H9 (cell line): ENCODE data around the gene TVP23B. TPM values are rescaled to one million over a fixed set of nuclear protein-coding genes. Genes with fewer than 3 reads are reported as not detected.
"Not testable (repeated sequence)": the region's sequence is repeated elsewhere in the genome, so short reads cannot be mapped to it uniquely, and the experiment has no call there.

Experiments
- DNase-seq: peaks from one replicate; pipeline ENCODE4 v3.0.0-alpha.2; 2017
- H2AFZ ChIP-seq: one replicate; pipeline ENCODE4 v1.6.1; 2013; ENCODE audit warnings: mild to moderate bottlenecking, low read length, control low read depth, moderate library complexity
- H2AK5ac ChIP-seq: 2 replicates; pipeline ENCODE4 v1.6.1; 2013; ENCODE audit warnings: low read length, control low read depth, mixed read lengths; ENCODE audit not compliant: insufficient read length
- H2BK120ac ChIP-seq: one replicate; pipeline ENCODE4 v1.6.1; 2013; ENCODE audit warnings: low read depth, mild to moderate bottlenecking, low read length, control low read depth, inconsistent platforms; ENCODE audit not compliant: poor library complexity, severe bottlenecking
- H2BK12ac ChIP-seq: 2 replicates; pipeline ENCODE4 v1.6.1; 2013; ENCODE audit warnings: low read length, control low read depth, mixed read lengths, low read depth; ENCODE audit not compliant: insufficient read length
- H2BK15ac ChIP-seq: 2 replicates; pipeline ENCODE4 v1.6.1; 2013; ENCODE audit warnings: low read depth, low read length, control low read depth
- H2BK20ac ChIP-seq: one replicate; pipeline ENCODE4 v1.6.1; 2013; ENCODE audit warnings: low read depth, mild to moderate bottlenecking, low read length, control low read depth, inconsistent platforms; ENCODE audit not compliant: poor library complexity, severe bottlenecking
- H2BK5ac ChIP-seq: 2 replicates; pipeline ENCODE4 v1.6.1; 2013; ENCODE audit warnings: low read length, control low read depth, mixed read lengths; ENCODE audit not compliant: insufficient read length
- H3K14ac ChIP-seq: 2 replicates; pipeline ENCODE4 v1.6.1; 2013; ENCODE audit warnings: low read length, control low read depth; ENCODE audit not compliant: insufficient read depth
- H3K18ac ChIP-seq: 2 replicates; pipeline ENCODE4 v1.6.1; 2013; ENCODE audit warnings: low read depth, mild to moderate bottlenecking, mixed read lengths, low read length, control low read depth; ENCODE audit not compliant: insufficient read length
- H3K23ac ChIP-seq: 2 replicates; pipeline ENCODE4 v1.6.1; 2013; ENCODE audit warnings: low read length, control low read depth, mixed read lengths, low read depth; ENCODE audit not compliant: insufficient read length
- H3K23me2 ChIP-seq: 2 replicates; pipeline ENCODE4 v1.6.1; 2013; ENCODE audit warnings: low read depth, mild to moderate bottlenecking, mixed read lengths, low read length, control low read depth; ENCODE audit not compliant: insufficient read length, poor library complexity, severe bottlenecking
- H3K27ac ChIP-seq: 2 replicates; pipeline ENCODE4 v1.5.1; 2013; ENCODE audit warnings: low read length, control low read depth, mixed read lengths, low read depth; ENCODE audit not compliant: insufficient read length
- H3K27me3 ChIP-seq: 2 replicates; pipeline ENCODE4 v1.6.1; 2013; ENCODE audit warnings: low read length, control low read depth, inconsistent platforms; ENCODE audit not compliant: insufficient read depth
- H3K4ac ChIP-seq: 2 replicates; pipeline ENCODE4 v1.6.1; 2013; ENCODE audit warnings: low read depth, mild to moderate bottlenecking, control low read depth, inconsistent platforms, low read length, moderate library complexity
- H3K4me1 ChIP-seq: 2 replicates; pipeline ENCODE4 v1.6.1; 2013; ENCODE audit warnings: low read length, control low read depth, inconsistent platforms; ENCODE audit not compliant: insufficient read depth
- H3K4me2 ChIP-seq: 2 replicates; pipeline ENCODE4 v1.6.1; 2013; ENCODE audit warnings: low read length, control low read depth, mixed read lengths; ENCODE audit not compliant: insufficient read length, insufficient read depth
- H3K56ac ChIP-seq: 2 replicates; pipeline ENCODE4 v1.6.1; 2013; ENCODE audit warnings: low read depth, mild to moderate bottlenecking, mixed read lengths, low read length, control low read depth; ENCODE audit not compliant: insufficient read length
- H3K79me1 ChIP-seq: 2 replicates; pipeline ENCODE4 v1.6.1; 2013; ENCODE audit warnings: low read depth, mild to moderate bottlenecking, moderate library complexity, low read length, control low read depth, inconsistent platforms; ENCODE audit not compliant: insufficient read depth, poor library complexity, severe bottlenecking
- H3K79me2 ChIP-seq: 2 replicates; pipeline ENCODE4 v1.6.1; 2013; ENCODE audit warnings: low read length, control low read depth, inconsistent platforms; ENCODE audit not compliant: insufficient read depth
- H3K9ac ChIP-seq: 2 replicates; pipeline ENCODE4 v1.6.1; 2013; ENCODE audit warnings: low read length, control low read depth, mixed read lengths; ENCODE audit not compliant: insufficient read length; ENCODE audit errors: extremely low read depth
- H3K9me3 ChIP-seq: one replicate; pipeline ENCODE4 v1.6.1; 2013; ENCODE audit warnings: low read depth, low read length, inconsistent platforms; ENCODE audit not compliant: control insufficient read depth
- H3T11ph ChIP-seq: one replicate; pipeline ENCODE4 v1.6.1; 2013; ENCODE audit warnings: mild to moderate bottlenecking, low read length, control low read depth, inconsistent platforms
- H4K20me1 ChIP-seq: one replicate; pipeline ENCODE4 v1.6.1; 2013; ENCODE audit not compliant: control insufficient read depth, insufficient read length, insufficient read depth
- H4K5ac ChIP-seq: 2 replicates; pipeline ENCODE4 v1.6.1; 2013; ENCODE audit warnings: low read depth, mild to moderate bottlenecking, mixed read lengths, low read length, control low read depth; ENCODE audit not compliant: insufficient read length
- H4K8ac ChIP-seq: replicated peaks from 2 replicates; pipeline ENCODE4 v1.6.1; 2013; ENCODE audit warnings: low read length, control low read depth, mixed read lengths, low read depth; ENCODE audit not compliant: insufficient read length
- H4K91ac ChIP-seq: 2 replicates; pipeline ENCODE4 v1.6.1; 2013; ENCODE audit warnings: low read depth, mild to moderate bottlenecking, moderate library complexity, mixed read lengths, low read length, control low read depth; ENCODE audit not compliant: insufficient read length
- H3K27ac Mint-ChIP-seq, 3 experiments: 2 replicates in 2 of 3; 3 replicates in 1 of 3; pipeline ENCODE4 v1.8.0; 2020 to 2021; ENCODE audit warnings: mixed read lengths in 3 of 3, mild to moderate bottlenecking in 1 of 3, moderate library complexity in 1 of 3
- H3K27me3 Mint-ChIP-seq: 2 replicates; pipeline ENCODE4 v1.8.0; 2021; ENCODE audit warnings: low read depth, mild to moderate bottlenecking, moderate library complexity, mixed read lengths
- H3K36me3 Mint-ChIP-seq, 3 experiments: 2 replicates in 2 of 3; 3 replicates in 1 of 3; pipeline ENCODE4 v1.8.0; 2020 to 2021; ENCODE audit warnings: low read depth in 3 of 3, mixed read lengths in 3 of 3; ENCODE audit not compliant: insufficient read depth in 1 of 3
- H3K4me1 Mint-ChIP-seq, 2 experiments: 2 replicates each; pipeline ENCODE4 v1.8.0; 2020; ENCODE audit warnings: mixed read lengths in 2 of 2
- H3K4me3 Mint-ChIP-seq, 2 experiments: 2 replicates in 1 of 2; 3 replicates in 1 of 2; pipeline ENCODE4 v1.8.0; 2020 to 2021; ENCODE audit warnings: mild to moderate bottlenecking in 2 of 2, mixed read lengths in 2 of 2, moderate library complexity in 1 of 2
- H3K9me3 Mint-ChIP-seq, 2 experiments: 2 replicates in 1 of 2; 3 replicates in 1 of 2; pipeline ENCODE4 v1.8.0; 2020; ENCODE audit warnings: mild to moderate bottlenecking in 2 of 2, mixed read lengths in 2 of 2, moderate library complexity in 1 of 2
- WGBS: extraction: QIAGEN DNeasy Blood & Tissue Kit; methylation state at CpG from one replicate; pipeline ENCODE4 v1.1.7; 2013; ENCODE audit warnings: missing lambda C conversion rate, low lambda C conversion rate, mixed read lengths; ENCODE audit not compliant: insufficient read length; ENCODE audit errors: extremely low coverage; 5-methylcytosine and 5-hydroxymethylcytosine counted together
- total RNA-seq: library from RNA; stranded (reverse); gene quantifications from 2 replicates; pipeline ENCODE4 v1.2.1, GENCODE V29; 2021

Gene TVP23B
- total RNA-seq, 1 experiment from 2014 or later: 20.5 TPM

DNA sequence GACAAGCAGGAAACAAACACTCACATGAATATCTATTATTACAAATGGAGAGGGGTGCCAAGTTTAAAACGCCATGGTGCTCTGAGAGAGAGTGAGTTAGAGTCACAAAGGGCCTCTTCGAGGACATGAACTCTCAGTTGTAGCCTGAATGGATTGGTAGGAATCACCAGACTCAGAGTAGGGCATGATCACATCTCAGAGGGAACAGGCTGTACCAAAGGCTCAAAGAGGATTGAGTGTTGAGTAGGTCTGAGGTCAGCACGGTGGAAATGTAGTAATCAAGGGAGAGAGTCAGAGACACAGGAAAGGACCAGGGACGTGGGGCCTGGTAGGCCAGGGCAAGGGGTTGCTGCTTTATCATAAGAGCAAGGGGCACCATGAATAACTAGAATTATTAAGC, 47.6 kb upstream of the TVP23B start:
- H2AFZ ChIP-seq, H3K56ac ChIP-seq, H3K4me1 ChIP-seq, H3K9me3 ChIP-seq, H2BK120ac ChIP-seq, H3K9ac ChIP-seq, DNase-seq, H3K23ac ChIP-seq, H2AK5ac ChIP-seq, H2BK5ac ChIP-seq, H4K91ac ChIP-seq, H3K79me1 ChIP-seq, H4K20me1 ChIP-seq, H4K5ac ChIP-seq, H3K9me3 Mint-ChIP-seq, H3K27me3 ChIP-seq, H4K8ac ChIP-seq, H3K79me2 ChIP-seq, H3K4me3 Mint-ChIP-seq, H3K23me2 ChIP-seq, H3T11ph ChIP-seq, H3K18ac ChIP-seq, H3K36me3 Mint-ChIP-seq, H3K14ac ChIP-seq, H3K4ac ChIP-seq, H3K27me3 Mint-ChIP-seq, H3K4me2 ChIP-seq, H3K27ac ChIP-seq, H3K4me1 Mint-ChIP-seq, H2BK15ac ChIP-seq, H2BK12ac ChIP-seq, H2BK20ac ChIP-seq: not testable (repeated sequence)
- no CpG with 5 or more reads among the region's 4 CpGs for WGBS
- H3K27ac Mint-ChIP-seq: peak overlapping the region in 2 of 3 experiments; percentile 17 to 43; a peak in 3 of 7 replicates

DNA sequence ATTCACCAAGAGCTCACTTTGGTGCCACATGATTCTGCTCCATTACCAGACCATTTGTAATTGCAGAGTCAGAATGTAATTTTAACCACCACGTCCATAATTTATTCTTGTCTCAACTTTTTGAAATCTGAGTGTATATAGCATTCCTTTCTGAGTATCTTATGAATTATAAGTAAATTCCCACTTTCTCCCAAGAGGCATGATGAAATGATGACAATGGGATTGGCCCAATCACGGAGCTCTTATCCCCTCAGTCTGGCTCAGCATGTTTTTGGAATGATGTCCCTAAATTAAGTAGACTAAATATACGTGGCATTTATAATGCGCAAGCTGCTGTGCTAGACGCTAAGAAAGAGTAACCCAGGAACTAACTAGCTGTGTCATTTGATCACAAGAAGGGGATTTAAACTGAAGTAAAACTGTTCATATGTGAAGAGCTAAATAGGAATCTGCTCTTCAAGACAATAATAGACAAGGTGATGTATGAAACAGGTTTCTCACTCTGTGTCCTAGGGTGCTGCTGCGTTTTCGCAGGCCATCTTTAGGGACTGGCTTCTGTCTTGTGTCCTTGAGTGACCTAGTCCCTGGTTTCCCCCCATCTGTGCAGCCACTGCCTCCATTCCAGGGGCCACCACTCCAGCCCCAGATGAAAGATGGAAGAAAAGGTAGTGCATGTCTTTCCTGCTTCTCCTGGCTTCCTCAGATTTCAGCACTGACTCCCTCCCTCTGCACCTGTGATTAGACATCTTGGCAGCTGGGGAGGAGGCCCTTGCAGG, 41.2 kb upstream of the TVP23B start:
- H3K9me3 Mint-ChIP-seq, H2AFZ ChIP-seq, H3K9ac ChIP-seq, H3K4ac ChIP-seq, H4K91ac ChIP-seq, H2AK5ac ChIP-seq, H3K23me2 ChIP-seq, H3K4me1 Mint-ChIP-seq, H3K27ac ChIP-seq, H3K79me2 ChIP-seq, H3K27ac Mint-ChIP-seq, H3K14ac ChIP-seq, H3T11ph ChIP-seq, H3K23ac ChIP-seq, H3K4me2 ChIP-seq, H2BK15ac ChIP-seq, H3K56ac ChIP-seq, H4K5ac ChIP-seq, H3K9me3 ChIP-seq, H2BK20ac ChIP-seq, H2BK12ac ChIP-seq, H4K8ac ChIP-seq, H3K18ac ChIP-seq, H4K20me1 ChIP-seq, H3K4me3 Mint-ChIP-seq, H2BK120ac ChIP-seq, H3K79me1 ChIP-seq, H3K27me3 ChIP-seq, H3K36me3 Mint-ChIP-seq, DNase-seq, H3K4me1 ChIP-seq, H2BK5ac ChIP-seq, H3K27me3 Mint-ChIP-seq: not testable (repeated sequence)
- WGBS: no CpG with 5 or more reads among the region's 7 CpGs
